GM13976 (cell line): ENCODE measurements around the gene KRTAP2-1.
"Not testable (repeated sequence)": the region's sequence is repeated elsewhere in the genome, so short reads cannot be mapped to it uniquely, and the experiment has no call there.

Experiments used
- DNase-seq: peaks from one replicate; pipeline ENCODE4 v3.0.0; 2012; ENCODE audit warnings: low spot score
- CTCF ChIP-seq: IDR thresholded peaks from 2 replicates; pipeline ENCODE4 v1.5.1; 2012; ENCODE audit warnings: borderline replicate concordance, mild to moderate bottlenecking; ENCODE audit not compliant: insufficient read depth; ENCODE audit errors: extremely low read depth, missing control alignments, control extremely low read depth
- in situ Hi-C: fragments of 300-500 bp; cut with MboI; formaldehyde crosslinking; loops from one replicate; pipeline ENCODE4 v1.12.0; 2022; ENCODE audit warnings: low sequenced_read_pairs, mixed read lengths, inconsistent platforms; ENCODE audit not compliant: unreplicated experiment

KRTAP2-1 gene

GRCh38 chr17:41009936-41010335, 37.2 kb downstream of the KRTAP2-1 start:
- TF ChIP-seq CTCF = no peak
- DNase-seq = no peak
- in situ Hi-C loops = no loop called here

- DNase-seq = no peak
- in situ Hi-C loops = no loop called here
- no peak for TF ChIP-seq CTCF
Observed at GRCh38 chr17:41009301-41009760, 37.8 kb downstream of the KRTAP2-1 start.

GRCh38 chr17:41008811-41009210, 38.3 kb downstream of the KRTAP2-1 start, which contains the start of gene KRTAP3-1:
TSS of gene KRTAP3-1 (minus strand) at chr17:41009128. CDS start at chr17:41009074, 54 bp downstream.
- TF ChIP-seq CTCF = no peak
- no peak for DNase-seq
- in situ Hi-C loops = no loop called here

GRCh38 chr17:41004397-41004796, 42.7 kb downstream of the KRTAP2-1 start:
- in situ Hi-C loops = no loop called here
- TF ChIP-seq CTCF = no peak
- no peak for DNase-seq

- in situ Hi-C loops = no loop called here
- TF ChIP-seq CTCF = no peak
- no peak for DNase-seq
Observed at GRCh38 chr17:41003926-41004325, 43.2 kb downstream of the KRTAP2-1 start.

GRCh38 chr17:41002814-41003213, 44.3 kb downstream of the KRTAP2-1 start:
- no peak for DNase-seq
- in situ Hi-C loops = no loop called here
- TF ChIP-seq CTCF = no peak

- in situ Hi-C loops = no loop called here
- TF ChIP-seq CTCF = no peak
- DNase-seq = no peak
Observed at GRCh38 chr17:41001795-41002194, 45.3 kb downstream of the KRTAP2-1 start.

GRCh38 chr17:40999563-40999962, 47.6 kb downstream of the KRTAP2-1 start, which contains the start of gene KRTAP3-2:
TSS of gene KRTAP3-2 (minus strand) at chr17:40999906. CDS start at chr17:40999853, 53 bp downstream.
- in situ Hi-C loops, DNase-seq: not testable (repeated sequence)
